Ovary (tissue), 9 donors: Measurements from ENCODE around the gene PCSK2. TPM values are rescaled to one million over a fixed set of nuclear protein-coding genes. Genes with fewer than 3 reads are reported as not detected.
A peak's percentile ranks its signal among the peaks of the same experiment; 100 is the strongest.

Experiments
- DNase-seq, 5 donors: peaks; one replicate each; pipeline ENCODE4 v3.0.0-alpha.2; 2019 to 2020
- H3K27ac ChIP-seq, 2 donors: fragments of 200-600 bp; one replicate each; pipeline versions ENCODE4 v1.5.1 to v1.8.0; 2019 to 2022
- H3K27me3 ChIP-seq: fragments of 200-600 bp; one replicate; pipeline ENCODE4 v1.8.0; 2022
- H3K36me3 ChIP-seq: fragments of 200-600 bp; sonication (generic); one replicate; pipeline ENCODE4 v1.5.1; 2019
- H3K4me1 ChIP-seq: one replicate; pipeline ENCODE4 v1.8.1; 2013; ENCODE audit warnings: mild to moderate bottlenecking, moderate library complexity; ENCODE audit not compliant: insufficient read depth
- H3K4me3 ChIP-seq: fragments of 200-600 bp; sonication (generic); one replicate; pipeline ENCODE4 v1.5.1; 2017
- H3K9me3 ChIP-seq, 2 donors: fragments of 200-600 bp in 1 of 2; sonication (generic) in 1 of 2; one replicate each; pipeline versions ENCODE4 v1.5.1 to v1.8.1; 2013 to 2019; ENCODE audit warnings: mild to moderate bottlenecking in 1 of 2, moderate library complexity in 1 of 2
- CTCF ChIP-seq, 3 donors: fragments of 450-650 bp in 2 of 3; fragments of 200-600 bp in 1 of 3; IDR thresholded peaks; one replicate each; pipeline versions ENCODE4 v1.5.1 to v1.8.0; 2016 to 2022; ENCODE audit warnings: antibody characterized with exemption in 3 of 3, mild to moderate bottlenecking in 1 of 3
- EP300 ChIP-seq: sonication (generic); formaldehyde crosslinking; IDR thresholded peaks from one replicate; pipeline ENCODE4 v1.6.1; 2017; ENCODE audit warnings: antibody characterized with exemption
- POLR2A ChIP-seq: fragments of 450-650 bp; IDR thresholded peaks from one replicate; pipeline ENCODE4 v1.6.1; 2017; ENCODE audit warnings: antibody characterized with exemption, mild to moderate bottlenecking, moderate library complexity
- WGBS, 3 donors: extraction: QIAGEN DNeasy Blood & Tissue Kit in 1 of 3; methylation state at CpG; one replicate each; pipeline versions ENCODE4 v1.1.5 to v1.1.7; 2013 to 2017; 5-methylcytosine and 5-hydroxymethylcytosine counted together
- intact Hi-C, 4 donors: fragments of 100-400 bp; cut with DNase I; formaldehyde crosslinking; loops; one replicate each; pipeline versions ENCODE4 v1.11.0 to v1.15.1; 2022 to 2023
- polyA plus RNA-seq, 2 donors: library from polyadenylated mRNA; stranded (reverse); fragments of 200-250 nt in 1 of 2; fragments of 350-450 nt in 1 of 2; fragmentation: Illumina TruSeq in 1 of 2; extraction: RNeasy Lipid Tissue Mini Kit (QIAGEN cat#74804) in 1 of 2; gene quantifications; one replicate each; pipeline ENCODE4 v1.2.3, GENCODE V29; 2013 to 2014
- total RNA-seq, 7 donors: library from RNA; depleted of rRNA in 2 of 7; stranded (reverse); fragments of >200 nt in 2 of 7; fragmentation: NEBNext Ultra II Directional in 3 of 7; extraction: Animal tissue kit (Norgen Biotek cat#: 25700) in 3 of 7; gene quantifications; one replicate each; pipeline versions ENCODE4 v1.1.0 to v1.2.4, GENCODE V29; 2016 to 2023
- donor health status: DM: no; HTN: no; CAD: no; lungs with moderate emphysema.
- donor health status: DM: no; HTN: no; CAD: no.
- donor health status: Bipolar disorder and iron deficiency.
- donor health status: DM: yes; HTN: yes; CAD: no.
- donor health status: DM: no; HTN: no; CAD: no.
- donor health status: DM: yes; HTN: yes; CAD: no.

PCSK2 gene
- total and polyA plus RNA-seq, 9 donors: 3.0 to 27.8 (median 6.7) TPM

- WGBS, 3 donors: 73 to 80% (median 76%) methylated on average over 2 of the region's 2 CpGs
- DNase-seq: no peak
- H3K4me1 ChIP-seq: peaks cover 5% of the 10 kb centered on the region
Measured at GRCh38 chr20:17444091-17444490, 217.3 kb downstream of the PCSK2 start.

GRCh38 chr20:17445543-17445942, 218.7 kb downstream of the PCSK2 start:
- 1 to 13% (median 8%) methylated on average over 13 of the region's 13 CpGs for WGBS, 3 donors
- H3K4me3 ChIP-seq: no peak overlapping the region
- peaks cover 5% of the 10 kb centered on the region for H3K4me1 ChIP-seq
- H3K27ac ChIP-seq: no peak overlapping the region
- no peaks in the 10 kb centered on the region for H3K9me3 ChIP-seq
- peak in 4 of 5 donors; percentile 25 to 54 (median 36) for DNase-seq
- no peaks in the 10 kb centered on the region for H3K36me3 ChIP-seq
- TF ChIP-seq CTCF (IDR thresholded peaks at IDR 0.05): no peak
- no peak for TF ChIP-seq EP300
- no peak for TF ChIP-seq POLR2A
- intact Hi-C loops: no loop called here
- no peaks in the 10 kb centered on the region for H3K27me3 ChIP-seq

More at GRCh38 chr20:17444091-17444490, 217.3 kb downstream of the PCSK2 start:
- intact Hi-C loops: no loop called here
- Histone ChIP-seq H3K27me3 (no peaks in the 10 kb centered on the region), H3K9me3 (no peaks in the 10 kb centered on the region), H3K36me3 (no peaks in the 10 kb centered on the region), H3K4me3 (no peak overlapping the region), H3K27ac (no peak overlapping the region)
- TF ChIP-seq POLR2A (no peak), CTCF (IDR thresholded peaks at IDR 0.05) (no peak), EP300 (no peak)

- Histone ChIP-seq H3K27me3 (no peaks in the 10 kb centered on the region), H3K27ac (no peak overlapping the region), H3K4me1 (peaks cover 5% of the 10 kb centered on the region), H3K4me3 (no peak overlapping the region), H3K36me3 (no peaks in the 10 kb centered on the region), H3K9me3 (no peaks in the 10 kb centered on the region)
- TF ChIP-seq CTCF (IDR thresholded peaks at IDR 0.05): no peak
- intact Hi-C loops: no loop called here
- DNase-seq: no peak
- WGBS, 3 donors: 59 to 81% (median 76%) methylated on average over 5 of the region's 5 CpGs
Measured at GRCh38 chr20:17446171-17446570, 219.3 kb downstream of the PCSK2 start.

- Histone ChIP-seq H3K36me3 (no peaks in the 10 kb centered on the region), H3K4me3 (no peak overlapping the region), H3K27ac (no peak overlapping the region), H3K27me3 (no peaks in the 10 kb centered on the region), H3K4me1 (peaks cover 5% of the 10 kb centered on the region), H3K9me3 (no peaks in the 10 kb centered on the region)
- DNase-seq: no peak
- intact Hi-C loops: no loop called here
- no peak for TF ChIP-seq EP300
- no peak for TF ChIP-seq POLR2A
- TF ChIP-seq CTCF (IDR thresholded peaks at IDR 0.05): no peak
- 94 to 100% (median 98%) methylated on average over 2 of the region's 2 CpGs for WGBS, 3 donors
Measured at GRCh38 chr20:17448071-17448470, 221.2 kb downstream of the PCSK2 start.

GRCh38 chr20:17449031-17449430, 222.2 kb downstream of the PCSK2 start:
- no peaks in the 10 kb centered on the region for H3K36me3 ChIP-seq
- H3K27me3 ChIP-seq: no peaks in the 10 kb centered on the region
- 84 to 96% (median 96%) methylated on average over 2 of the region's 2 CpGs for WGBS, 3 donors
- TF ChIP-seq CTCF (IDR thresholded peaks at IDR 0.05) (no peak), EP300 (no peak), POLR2A (no peak)
- no peak overlapping the region for H3K27ac ChIP-seq
- no peak for DNase-seq
- intact Hi-C loops: no loop called here
- H3K9me3 ChIP-seq: no peaks in the 10 kb centered on the region
- H3K4me1 ChIP-seq: peaks cover 5% of the 10 kb centered on the region
- H3K4me3 ChIP-seq: no peak overlapping the region
